Measurements from ENCODE around the gene LSM14B.

The LSM14B gene

DNA sequence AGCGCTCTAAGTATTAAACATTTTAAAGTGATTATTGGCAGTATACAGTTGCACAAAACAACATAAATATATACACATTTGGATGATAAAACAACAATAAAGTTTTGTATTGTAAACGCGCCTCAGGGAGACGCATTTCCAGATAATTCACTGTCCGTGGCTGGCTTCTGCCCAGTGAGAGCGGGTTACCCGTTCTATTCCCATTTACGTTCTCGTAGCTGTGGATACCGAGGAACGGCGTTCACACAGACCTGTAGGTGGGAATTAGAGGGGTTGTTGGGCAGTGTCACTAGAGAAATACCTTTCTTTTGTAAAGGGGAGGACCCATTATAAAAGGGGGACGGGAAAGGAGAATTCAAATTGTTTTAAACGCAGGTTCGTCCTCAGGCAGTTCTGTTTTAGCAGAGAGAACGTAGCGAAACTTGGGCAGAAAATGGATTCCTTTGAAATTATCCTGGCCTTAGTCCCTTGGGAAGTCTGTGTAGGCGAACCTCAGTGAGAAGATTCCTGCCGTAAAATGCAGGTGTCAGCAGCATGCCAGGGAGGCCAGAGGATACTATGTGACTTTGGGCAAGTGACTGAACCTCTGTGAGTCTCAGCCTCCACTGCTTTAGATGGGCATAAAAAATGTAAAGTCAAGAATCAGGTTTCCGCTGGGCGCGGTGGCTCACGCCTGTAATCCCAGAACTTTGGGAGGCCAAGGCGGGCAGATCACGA lies 61.3 kb downstream of the LSM14B start:
- DNase-seq (ENCODE audit: low spot score) = peak; percentile 7

Data from hematopoietic multipotent progenitor cell treated with erythropoietin and hydrocortisone succinate and interleukin-3 and kit ligand, for 17 days (in vitro differentiated cells).